Lower leg skin (tissue), 3 donors: ENCODE measurements around the gene GPR180.

ENCODE experiments used
- POLR2A ChIP-seq, 2 donors: fragments of 450-650 bp; IDR thresholded peaks; one replicate each; pipeline ENCODE4 v1.6.1; 2016 to 2017; ENCODE audit warnings: antibody characterized with exemption in 2 of 2, mild to moderate bottlenecking in 1 of 2, moderate library complexity in 1 of 2
- TF ChIP-seq, protein P1 (sequence below), 3 donors: fragments of 450-650 bp; IDR thresholded peaks; one replicate each; pipeline ENCODE4 v1.5.1; 2016; ENCODE audit warnings: antibody characterized with exemption in 3 of 3, mild to moderate bottlenecking in 3 of 3, moderate library complexity in 2 of 3

DNA sequence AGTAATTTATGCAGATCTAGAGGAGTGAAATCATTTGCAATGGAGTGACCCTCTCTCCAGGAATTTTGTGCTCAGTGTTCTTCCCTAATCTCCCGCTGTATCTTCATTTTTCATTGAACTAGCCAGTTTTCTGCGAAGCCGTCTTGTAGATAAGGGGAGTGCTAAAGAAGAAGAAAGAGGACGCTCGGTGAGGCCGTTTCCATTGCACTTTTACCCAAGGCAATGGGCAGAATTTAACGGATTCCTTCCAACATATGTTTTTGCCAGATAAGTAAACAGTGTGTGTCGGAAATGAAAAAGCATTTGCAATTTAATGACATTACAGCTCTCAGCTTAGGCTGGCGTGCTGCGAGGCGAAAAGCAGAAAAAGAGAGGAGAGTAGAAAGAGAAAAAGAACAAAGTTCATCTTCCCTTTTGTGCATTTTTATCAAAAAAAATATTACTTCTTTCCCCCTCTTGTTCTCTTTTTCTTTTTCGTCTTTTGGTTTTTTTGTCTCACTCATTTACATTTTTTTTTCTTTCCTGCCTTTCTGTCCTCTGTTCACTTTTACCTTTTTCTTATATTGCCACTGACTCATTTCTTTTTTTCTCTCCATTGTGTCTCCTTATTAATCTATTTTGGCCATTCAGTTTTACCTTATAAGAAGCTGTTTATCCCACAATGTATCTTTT lies 60.8 kb downstream of the GPR180 start:
- TF ChIP-seq, protein P1, sequence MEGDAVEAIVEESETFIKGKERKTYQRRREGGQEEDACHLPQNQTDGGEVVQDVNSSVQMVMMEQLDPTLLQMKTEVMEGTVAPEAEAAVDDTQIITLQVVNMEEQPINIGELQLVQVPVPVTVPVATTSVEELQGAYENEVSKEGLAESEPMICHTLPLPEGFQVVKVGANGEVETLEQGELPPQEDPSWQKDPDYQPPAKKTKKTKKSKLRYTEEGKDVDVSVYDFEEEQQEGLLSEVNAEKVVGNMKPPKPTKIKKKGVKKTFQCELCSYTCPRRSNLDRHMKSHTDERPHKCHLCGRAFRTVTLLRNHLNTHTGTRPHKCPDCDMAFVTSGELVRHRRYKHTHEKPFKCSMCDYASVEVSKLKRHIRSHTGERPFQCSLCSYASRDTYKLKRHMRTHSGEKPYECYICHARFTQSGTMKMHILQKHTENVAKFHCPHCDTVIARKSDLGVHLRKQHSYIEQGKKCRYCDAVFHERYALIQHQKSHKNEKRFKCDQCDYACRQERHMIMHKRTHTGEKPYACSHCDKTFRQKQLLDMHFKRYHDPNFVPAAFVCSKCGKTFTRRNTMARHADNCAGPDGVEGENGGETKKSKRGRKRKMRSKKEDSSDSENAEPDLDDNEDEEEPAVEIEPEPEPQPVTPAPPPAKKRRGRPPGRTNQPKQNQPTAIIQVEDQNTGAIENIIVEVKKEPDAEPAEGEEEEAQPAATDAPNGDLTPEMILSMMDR (IDR thresholded peaks at IDR 0.05): no peak
- no peak for TF ChIP-seq POLR2A (IDR thresholded peaks at IDR 0.05)
